ENCODE data around the gene ADAMTS10. TPM values are rescaled to one million over a fixed set of nuclear protein-coding genes. Genes with fewer than 3 reads are reported as not detected.

Gene ADAMTS10
- total and polyA plus RNA-seq, 7 donors = 1.9 to 8.2 (median 3.4) TPM

DNA sequence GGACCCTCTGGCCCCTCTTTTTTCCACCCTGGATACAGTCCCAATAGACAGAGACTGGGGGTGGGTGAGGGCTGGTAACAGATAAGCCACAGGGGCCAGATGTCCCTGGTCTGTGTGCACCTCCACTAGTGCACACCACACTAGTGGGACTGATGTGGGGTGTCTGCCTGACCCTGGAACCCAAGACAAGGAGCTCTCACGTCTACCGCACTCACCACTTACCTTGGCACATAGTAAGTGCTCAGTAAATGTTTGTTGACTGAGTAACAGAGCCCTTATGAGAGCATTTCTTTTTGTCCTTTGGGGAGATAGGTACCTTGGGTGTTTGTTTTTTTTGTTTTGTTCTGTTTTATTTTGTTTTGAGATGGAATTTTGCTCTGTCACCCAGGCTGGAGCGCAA lies 73.4 kb downstream of the ADAMTS10 start:
- Histone ChIP-seq H3K4me3 (no peak overlapping the region), H3K4me1 (no peaks in the 10 kb centered on the region), H3K27me3 (ENCODE audit: insufficient read depth in 3 of 3, low read length in 2 of 3) (no peaks in the 10 kb centered on the region), H3K27ac (no peak overlapping the region), H3K9me3 (no peaks in the 10 kb centered on the region), H3K36me3 (ENCODE audit: insufficient read depth in 1 of 2, low read depth in 1 of 2) (no peaks in the 10 kb centered on the region)
- intact Hi-C loops (cut with DNase I) = no loop called here
- WGBS, 3 donors = 85 to 94% (median 86%) methylated on average over 3 of the region's 3 CpGs
- ATAC-seq (no peak), DNase-seq (no peak)
- TF ChIP-seq, protein P1, sequence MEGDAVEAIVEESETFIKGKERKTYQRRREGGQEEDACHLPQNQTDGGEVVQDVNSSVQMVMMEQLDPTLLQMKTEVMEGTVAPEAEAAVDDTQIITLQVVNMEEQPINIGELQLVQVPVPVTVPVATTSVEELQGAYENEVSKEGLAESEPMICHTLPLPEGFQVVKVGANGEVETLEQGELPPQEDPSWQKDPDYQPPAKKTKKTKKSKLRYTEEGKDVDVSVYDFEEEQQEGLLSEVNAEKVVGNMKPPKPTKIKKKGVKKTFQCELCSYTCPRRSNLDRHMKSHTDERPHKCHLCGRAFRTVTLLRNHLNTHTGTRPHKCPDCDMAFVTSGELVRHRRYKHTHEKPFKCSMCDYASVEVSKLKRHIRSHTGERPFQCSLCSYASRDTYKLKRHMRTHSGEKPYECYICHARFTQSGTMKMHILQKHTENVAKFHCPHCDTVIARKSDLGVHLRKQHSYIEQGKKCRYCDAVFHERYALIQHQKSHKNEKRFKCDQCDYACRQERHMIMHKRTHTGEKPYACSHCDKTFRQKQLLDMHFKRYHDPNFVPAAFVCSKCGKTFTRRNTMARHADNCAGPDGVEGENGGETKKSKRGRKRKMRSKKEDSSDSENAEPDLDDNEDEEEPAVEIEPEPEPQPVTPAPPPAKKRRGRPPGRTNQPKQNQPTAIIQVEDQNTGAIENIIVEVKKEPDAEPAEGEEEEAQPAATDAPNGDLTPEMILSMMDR (IDR thresholded peaks at IDR 0.05) = no peak

GRCh38 chr19:8536282-8536681 lies 74.2 kb downstream of the ADAMTS10 start:
- no peak for DNase-seq
- TF ChIP-seq, protein P1 (IDR thresholded peaks at IDR 0.05) = no peak
- ATAC-seq = no peak
- no peaks in the 10 kb centered on the region for H3K9me3 ChIP-seq
- WGBS, 3 donors = 68 to 77% (median 69%) methylated on average over 22 of the region's 22 CpGs
- H3K27me3 ChIP-seq (ENCODE audit: insufficient read depth in 3 of 3, low read length in 2 of 3) = no peaks in the 10 kb centered on the region
- H3K4me1 ChIP-seq = no peaks in the 10 kb centered on the region
- no peak overlapping the region for H3K27ac ChIP-seq
- no peaks in the 10 kb centered on the region for H3K36me3 ChIP-seq (ENCODE audit: insufficient read depth in 1 of 2, low read depth in 1 of 2)
- intact Hi-C loops (cut with DNase I) = no loop called here
- no peak overlapping the region for H3K4me3 ChIP-seq

DNA sequence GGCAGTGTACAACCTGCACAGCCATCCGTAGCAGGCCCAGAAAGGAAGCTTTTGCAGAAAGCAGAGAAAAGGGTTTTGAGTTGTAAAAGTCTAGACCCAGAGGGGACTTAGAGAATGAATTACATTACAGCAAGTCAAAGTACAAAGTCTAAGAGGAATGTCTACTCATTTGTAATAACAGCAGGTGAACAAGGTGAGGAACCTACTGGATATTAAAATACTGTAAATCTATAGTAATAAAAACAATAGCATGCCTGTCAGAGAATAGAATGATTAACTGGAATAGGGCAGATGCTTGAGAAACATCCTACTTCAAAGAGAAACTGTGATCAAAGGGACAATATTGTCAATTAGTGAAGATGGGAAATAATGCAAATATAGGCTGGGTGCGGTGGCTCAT lies 78.3 kb downstream of the ADAMTS10 start:
- Histone ChIP-seq H3K27ac (no peak overlapping the region), H3K27me3 (ENCODE audit: insufficient read depth in 3 of 3, low read length in 2 of 3) (no peaks in the 10 kb centered on the region), H3K36me3 (ENCODE audit: insufficient read depth in 1 of 2, low read depth in 1 of 2) (no peaks in the 10 kb centered on the region), H3K4me1 (no peaks in the 10 kb centered on the region), H3K4me3 (no peak overlapping the region), H3K9me3 (peaks cover 4% of the 10 kb centered on the region)
- TF ChIP-seq, protein P1 (IDR thresholded peaks at IDR 0.05) = no peak
- intact Hi-C loops (cut with DNase I) = no loop called here
- 75 to 79% (median 76%) methylated on average over 2 of the region's 2 CpGs for WGBS, 3 donors
- DNase-seq = no peak
- no peak for ATAC-seq

GRCh38 chr19:8531470-8531869 lies 79.0 kb downstream of the ADAMTS10 start:
- 53 to 72% (median 63%) methylated on average over 7 of the region's 7 CpGs for WGBS, 3 donors
- DNase-seq (no peak), ATAC-seq (no peak)
- peaks cover 0 to under 1% (median 0%) of the 10 kb centered on the region in 3 donors for H3K27me3 ChIP-seq (ENCODE audit: insufficient read depth in 3 of 3, low read length in 2 of 3)
- intact Hi-C loops (cut with DNase I) = no loop called here
- peaks cover 5% of the 10 kb centered on the region for H3K9me3 ChIP-seq
- H3K4me1 ChIP-seq = no peaks in the 10 kb centered on the region
- TF ChIP-seq, protein P1 (IDR thresholded peaks at IDR 0.05) = no peak
- no peaks in the 10 kb centered on the region for H3K36me3 ChIP-seq (ENCODE audit: insufficient read depth in 1 of 2, low read depth in 1 of 2)
- no peak overlapping the region for H3K27ac ChIP-seq
- no peak overlapping the region for H3K4me3 ChIP-seq

Other genes starting within 250 kb of the ADAMTS10 start
- 100 to 1,000 TPM in 1 of 4 donors, 10 to 100 TPM in 3; 10.7 to 118 (median 44.7) TPM for gene ANGPTL4, start 246.6 kb downstream of the ADAMTS10 start, total RNA-seq
- gene ANGPTL4, start 246.6 kb downstream of the ADAMTS10 start, polyA plus RNA-seq = 100 to 1,000 TPM in 1 of 3 donors, 10 to 100 TPM in 2; 17.2 to 235 (median 19.1) TPM
- gene RAB11B, start 220.4 kb downstream of the ADAMTS10 start, total RNA-seq = 100 to 1,000 TPM in 1 of 4 donors, 10 to 100 TPM in 3; 77.1 to 130 (median 82.2) TPM
- 10 to 100 TPM; 43.9 to 59.9 (median 56.9) TPM for gene RAB11B, start 220.4 kb downstream of the ADAMTS10 start, polyA plus RNA-seq
- gene MARCHF2, start 197.4 kb downstream of the ADAMTS10 start, total RNA-seq = 10 to 100 TPM; 47.7 to 56.0 (median 52.2) TPM
- gene MARCHF2, start 197.4 kb downstream of the ADAMTS10 start, polyA plus RNA-seq = 10 to 100 TPM; 32.8 to 55.6 (median 48.9) TPM
- gene HNRNPM, start 165.7 kb downstream of the ADAMTS10 start, total RNA-seq = 10 to 100 TPM; 73.2 to 92.2 (median 84.1) TPM
- 100 to 1,000 TPM in 2 of 3 donors, 10 to 100 TPM in 1; 53.2 to 146 (median 118) TPM for gene HNRNPM, start 165.7 kb downstream of the ADAMTS10 start, polyA plus RNA-seq
- under 1 TPM; 0.22 to 0.65 (median 0.49) TPM for gene PRAM1, start 108.1 kb downstream of the ADAMTS10 start, total RNA-seq
- gene PRAM1, start 108.1 kb downstream of the ADAMTS10 start, polyA plus RNA-seq = under 1 TPM in 2 of 3 donors, not detected in 1; 0.27 to 0.29 TPM
- gene ZNF414, start 96.5 kb downstream of the ADAMTS10 start, total RNA-seq = 10 to 100 TPM; 15.6 to 19.3 (median 17.8) TPM
- gene ZNF414, start 96.5 kb downstream of the ADAMTS10 start, polyA plus RNA-seq = 10 to 100 TPM; 10.4 to 21.6 (median 17.8) TPM
- 1 to 10 TPM; 3.5 to 6.3 (median 5.2) TPM for gene MYO1F, start 33.3 kb downstream of the ADAMTS10 start, total RNA-seq
- gene MYO1F, start 33.3 kb downstream of the ADAMTS10 start, polyA plus RNA-seq = 1 to 10 TPM in 2 of 3 donors, under 1 TPM in 1; 1.00 to 1.0 (median 1.0) TPM
- not detected for gene NFILZ, start 19.9 kb upstream of the ADAMTS10 start, total RNA-seq
- not detected for gene NFILZ, start 19.9 kb upstream of the ADAMTS10 start, polyA plus RNA-seq
- gene ACTL9, start 88.1 kb upstream of the ADAMTS10 start, total RNA-seq = not detected
- gene ACTL9, start 88.1 kb upstream of the ADAMTS10 start, polyA plus RNA-seq = not detected
- not detected for gene OR2Z1, start 110.9 kb upstream of the ADAMTS10 start, total RNA-seq
- not detected for gene OR2Z1, start 110.9 kb upstream of the ADAMTS10 start, polyA plus RNA-seq
- 10 to 100 TPM; 12.9 to 15.7 (median 14.3) TPM for gene ZNF558, start 221.6 kb upstream of the ADAMTS10 start, total RNA-seq
- gene ZNF558, start 221.6 kb upstream of the ADAMTS10 start, polyA plus RNA-seq = 10 to 100 TPM in 1 of 3 donors, 1 to 10 TPM in 2; 5.7 to 13.7 (median 9.4) TPM
- gene MBD3L1, start 221.7 kb upstream of the ADAMTS10 start, total RNA-seq = not detected
- gene MBD3L1, start 221.7 kb upstream of the ADAMTS10 start, polyA plus RNA-seq = not detected

All from psoas muscle (tissue), 8 donors.